Epithelial cell of proximal tubule (primary cell): ENCODE measurements around the gene CES5A. TPM values are rescaled to one million over a fixed set of nuclear protein-coding genes. Genes with fewer than 3 reads are reported as not detected.
A peak's percentile ranks its signal among the peaks of the same experiment; 100 is the strongest.
"Not testable (repeated sequence)": the region's sequence is repeated elsewhere in the genome, so short reads cannot be mapped to it uniquely, and the experiment has no call there.

Experiments
- DNase-seq: peaks from one replicate; pipeline ENCODE4 v3.0.0-alpha.2; 2011; ENCODE audit warnings: low read depth
- H3K4me3 ChIP-seq: 2 replicates; pipeline ENCODE4 v1.5.1; 2011; ENCODE audit warnings: low read depth, mild to moderate bottlenecking, low read length
- CTCF ChIP-seq: conservative IDR thresholded peaks from 2 replicates; pipeline ENCODE4 v1.5.1; 2012; ENCODE audit warnings: low read depth, mild to moderate bottlenecking, low read length
- total RNA-seq: library from RNA; depleted of rRNA; stranded (reverse); fragments of >200 nt; gene quantifications from 2 replicates; pipeline ENCODE4 v1.2.3, GENCODE V29; 2015

CES5A gene
- total RNA-seq, 1 donor from 2014 or later = not detected

- no peak for DNase-seq
- H3K4me3 ChIP-seq = no peak overlapping the region
- peak; percentile 75 for TF ChIP-seq CTCF
These were observed 32.6 kb downstream of the CES5A start for GRCh38 chr16:55842369-55843104.

GRCh38 chr16:55839115-55839514, 36.1 kb downstream of the CES5A start:
- H3K4me3 ChIP-seq = no peak overlapping the region
- TF ChIP-seq CTCF = no peak
- DNase-seq = no peak

- TF ChIP-seq CTCF = no peak
- no peak for DNase-seq
These were observed 39.0 kb downstream of the CES5A start for GRCh38 chr16:55836158-55836611.

GRCh38 chr16:55835581-55835980, 39.6 kb downstream of the CES5A start:
- TF ChIP-seq CTCF = no peak
- no peak overlapping the region for H3K4me3 ChIP-seq
- no peak for DNase-seq

More at GRCh38 chr16:55836158-55836611, 39.0 kb downstream of the CES5A start:
- H3K4me3 ChIP-seq = no peak overlapping the region

GRCh38 chr16:55835173-55835572, 40.0 kb downstream of the CES5A start:
- not testable (repeated sequence) for H3K4me3 ChIP-seq, DNase-seq

GRCh38 chr16:55834049-55834448, 41.1 kb downstream of the CES5A start:
- TF ChIP-seq CTCF = no peak
- no peak for DNase-seq
- no peak overlapping the region for H3K4me3 ChIP-seq

GRCh38 chr16:55832773-55833691, 42.1 kb downstream of the CES5A start, which contains the start of gene CES1:
Gene CES1, minus strand, starts transcription at chr16:55833096. Its CDS starts 41 bp downstream, at chr16:55833055.
- no peak for TF ChIP-seq CTCF
- H3K4me3 ChIP-seq = no peak within 1 kb of the TSS

More at GRCh38 chr16:55832773-55833691, 42.1 kb downstream of the CES5A start, which contains the start of gene CES1:
- DNase-seq = no peak
